Vagina (tissue), 2 donors: Measurements from ENCODE around the gene HAGHL.

ENCODE experiments used
- CTCF ChIP-seq, 3 experiments: fragments of 450-650 bp in 2 of 3; fragments of 200-600 bp in 1 of 3; sonication (generic) in 1 of 3; IDR thresholded peaks; one replicate each; pipeline ENCODE4 v1.5.1; 2017 to 2019; ENCODE audit warnings: antibody characterized with exemption in 3 of 3, mild to moderate bottlenecking in 2 of 3, moderate library complexity in 2 of 3
- POLR2A ChIP-seq, 2 donors: fragments of 450-650 bp; IDR thresholded peaks; one replicate each; pipeline ENCODE4 v1.6.1; 2017; ENCODE audit warnings: antibody characterized with exemption in 2 of 2, mild to moderate bottlenecking in 2 of 2, moderate library complexity in 2 of 2

GRCh38 chr16:732332-732731 lies 5.4 kb downstream of the HAGHL start:
- no peak for TF ChIP-seq CTCF (IDR thresholded peaks at IDR 0.05)
- no peak for TF ChIP-seq POLR2A (IDR thresholded peaks at IDR 0.05)
